Vagina (tissue), 2 donors: ENCODE measurements around the gene COBLL1. TPM values are rescaled to one million over a fixed set of nuclear protein-coding genes. Genes with fewer than 3 reads are reported as not detected.

Experiments
- DNase-seq, 2 donors: peaks; one replicate each; pipeline ENCODE4 v3.0.0-alpha.2; 2017; ENCODE audit errors: extremely low spot score in 2 of 2
- H3K27ac ChIP-seq: fragments of 200-600 bp; sonication (generic); one replicate; pipeline ENCODE4 v1.5.1; 2019
- H3K27me3 ChIP-seq: fragments of 200-600 bp; sonication (generic); one replicate; pipeline ENCODE4 v1.5.1; 2019
- H3K36me3 ChIP-seq, 2 donors: fragments of 200-600 bp; sonication (generic); one replicate each; pipeline ENCODE4 v1.5.1; 2017 to 2019
- H3K4me1 ChIP-seq: fragments of 200-600 bp; sonication (generic); one replicate; pipeline ENCODE4 v1.5.1; 2019
- H3K4me3 ChIP-seq, 2 donors: fragments of 200-600 bp; sonication (generic); 1 replicate in 1 of 2; 2 replicates in 1 of 2; pipeline ENCODE4 v1.5.1; 2016 to 2019
- H3K9me3 ChIP-seq: fragments of 200-600 bp; sonication (generic); one replicate; pipeline ENCODE4 v1.5.1; 2019
- POLR2A ChIP-seq, 2 donors: fragments of 450-650 bp; IDR thresholded peaks; one replicate each; pipeline ENCODE4 v1.6.1; 2017; ENCODE audit warnings: antibody characterized with exemption in 2 of 2, mild to moderate bottlenecking in 2 of 2, moderate library complexity in 2 of 2
- POLR2AphosphoS5 ChIP-seq, 2 donors: sonication (generic); formaldehyde crosslinking; IDR thresholded peaks; one replicate each; pipeline ENCODE4 v1.9.0; 2017; ENCODE audit warnings: antibody characterized with exemption in 2 of 2, mild to moderate bottlenecking in 2 of 2, low read depth in 1 of 2; ENCODE audit not compliant: insufficient read depth in 1 of 2
- intact Hi-C: fragments of 100-400 bp; cut with DNase I; formaldehyde crosslinking; loops from one replicate; pipeline ENCODE4 v1.15.1; 2023
- total RNA-seq: library from RNA; depleted of rRNA; stranded (reverse); fragments of >200 nt; gene quantifications from one replicate; pipeline ENCODE4 v1.2.3, GENCODE V29; 2016
- TF ChIP-seq, protein P1 (sequence below), 3 experiments: fragments of 450-650 bp in 2 of 3; fragments of 200-600 bp in 1 of 3; sonication (generic) in 1 of 3; IDR thresholded peaks; one replicate each; pipeline ENCODE4 v1.5.1; 2017 to 2019; ENCODE audit warnings: antibody characterized with exemption in 3 of 3, mild to moderate bottlenecking in 2 of 3, moderate library complexity in 2 of 3

Gene COBLL1
- total RNA-seq, 1 donor from 2014 or later, result 79.6 TPM

DNA sequence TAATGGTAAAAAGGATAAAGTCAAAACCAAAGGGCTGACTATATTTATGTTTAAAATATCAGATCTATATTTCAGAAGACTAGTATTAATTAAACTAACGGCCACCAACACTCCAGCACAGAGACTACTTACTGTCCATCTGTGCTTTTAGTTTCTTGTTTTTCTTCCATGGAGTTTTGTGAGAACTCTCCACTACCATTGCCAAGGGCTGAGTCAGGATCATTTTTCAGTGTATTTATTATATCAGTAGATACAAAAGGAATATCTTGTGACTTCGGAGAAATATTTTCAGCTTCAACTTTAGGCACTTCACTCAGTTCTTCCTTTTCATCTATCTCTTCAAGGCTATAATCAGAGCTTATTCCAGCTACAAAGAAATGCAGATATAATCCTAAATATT, 141.2 kb downstream of the COBLL1 start:
- H3K27ac ChIP-seq, result no peak overlapping the region
- H3K27me3 ChIP-seq, result no peaks in the 10 kb centered on the region
- TF ChIP-seq, protein P1, sequence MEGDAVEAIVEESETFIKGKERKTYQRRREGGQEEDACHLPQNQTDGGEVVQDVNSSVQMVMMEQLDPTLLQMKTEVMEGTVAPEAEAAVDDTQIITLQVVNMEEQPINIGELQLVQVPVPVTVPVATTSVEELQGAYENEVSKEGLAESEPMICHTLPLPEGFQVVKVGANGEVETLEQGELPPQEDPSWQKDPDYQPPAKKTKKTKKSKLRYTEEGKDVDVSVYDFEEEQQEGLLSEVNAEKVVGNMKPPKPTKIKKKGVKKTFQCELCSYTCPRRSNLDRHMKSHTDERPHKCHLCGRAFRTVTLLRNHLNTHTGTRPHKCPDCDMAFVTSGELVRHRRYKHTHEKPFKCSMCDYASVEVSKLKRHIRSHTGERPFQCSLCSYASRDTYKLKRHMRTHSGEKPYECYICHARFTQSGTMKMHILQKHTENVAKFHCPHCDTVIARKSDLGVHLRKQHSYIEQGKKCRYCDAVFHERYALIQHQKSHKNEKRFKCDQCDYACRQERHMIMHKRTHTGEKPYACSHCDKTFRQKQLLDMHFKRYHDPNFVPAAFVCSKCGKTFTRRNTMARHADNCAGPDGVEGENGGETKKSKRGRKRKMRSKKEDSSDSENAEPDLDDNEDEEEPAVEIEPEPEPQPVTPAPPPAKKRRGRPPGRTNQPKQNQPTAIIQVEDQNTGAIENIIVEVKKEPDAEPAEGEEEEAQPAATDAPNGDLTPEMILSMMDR (IDR thresholded peaks at IDR 0.05), result no peak
- TF ChIP-seq POLR2AphosphoS5 (IDR thresholded peaks at IDR 0.05; ENCODE audit: insufficient read depth in 1 of 2, low read depth in 1 of 2) (no peak), POLR2A (IDR thresholded peaks at IDR 0.05) (no peak)
- intact Hi-C loops, result no loop called here
- H3K9me3 ChIP-seq, result no peaks in the 10 kb centered on the region
- DNase-seq, result no peak
- H3K4me1 ChIP-seq, result no peaks in the 10 kb centered on the region
- H3K36me3 ChIP-seq, result peaks cover 0 to 23% of the 10 kb centered on the region in 2 donors
- H3K4me3 ChIP-seq, result no peak overlapping the region

DNA sequence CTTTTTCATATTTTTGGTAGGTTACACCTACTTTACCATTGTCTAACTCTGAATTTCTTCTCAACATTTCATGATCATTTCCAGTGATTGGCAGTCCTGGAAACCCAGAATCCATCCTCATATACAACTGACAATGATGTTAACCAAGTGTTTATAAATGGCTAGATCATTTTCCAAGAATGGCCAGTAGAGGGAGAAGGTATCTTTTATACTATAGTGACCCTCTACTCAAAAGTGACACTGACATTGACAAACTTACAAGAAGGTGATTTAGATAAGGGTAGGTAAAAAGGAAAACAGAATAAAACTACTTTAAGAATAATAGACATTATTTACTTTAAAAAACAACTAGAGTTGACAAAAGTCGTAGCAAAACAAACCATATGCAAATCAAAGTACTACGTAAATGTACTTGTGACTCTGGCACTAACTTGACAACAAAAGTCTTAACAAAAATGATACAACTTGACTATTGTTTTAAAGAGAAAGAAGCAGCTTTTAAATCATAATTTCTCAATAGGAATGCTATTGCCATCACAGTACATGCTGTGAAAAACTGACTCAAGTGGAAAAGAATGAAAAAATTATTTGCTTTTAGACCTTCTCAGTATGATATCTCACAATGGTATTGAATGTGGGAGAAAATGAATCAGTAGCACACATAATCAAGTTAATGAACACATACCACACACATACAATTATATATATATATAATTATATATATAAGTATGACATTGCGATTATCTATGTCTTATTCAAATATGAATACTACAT, 143.7 kb downstream of the COBLL1 start:
- Histone ChIP-seq H3K27ac (no peak overlapping the region), H3K4me3 (no peak overlapping the region), H3K4me1 (no peaks in the 10 kb centered on the region), H3K36me3 (peaks cover 0 to 28% of the 10 kb centered on the region in 2 donors), H3K9me3 (no peaks in the 10 kb centered on the region), H3K27me3 (no peaks in the 10 kb centered on the region)
- TF ChIP-seq, protein P1 (IDR thresholded peaks at IDR 0.05), result peak in 1 of 3 experiments; percentile 8
- TF ChIP-seq POLR2AphosphoS5 (IDR thresholded peaks at IDR 0.05; ENCODE audit: insufficient read depth in 1 of 2, low read depth in 1 of 2) (no peak), POLR2A (IDR thresholded peaks at IDR 0.05) (no peak)
- no peak for DNase-seq
- intact Hi-C loops, result no loop called here

DNA sequence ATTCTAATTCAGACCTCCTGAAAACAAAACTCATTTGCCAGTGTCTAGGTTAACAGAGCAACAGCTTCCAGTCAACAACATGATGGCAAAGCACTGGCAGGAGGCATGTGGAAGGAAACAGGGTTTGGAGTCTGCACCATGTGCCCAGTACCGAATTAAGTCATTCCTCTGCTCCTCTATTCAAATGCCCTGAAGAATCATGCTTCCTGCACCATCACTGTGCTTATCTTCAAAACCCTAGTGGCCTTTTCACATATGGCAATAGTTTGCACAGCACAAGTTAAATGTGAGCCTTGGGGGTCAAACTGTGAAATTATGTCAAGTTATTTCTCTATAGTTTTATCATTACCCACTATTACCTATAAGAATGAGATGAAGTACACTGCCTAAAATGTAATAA, 145.0 kb downstream of the COBLL1 start:
- no peak overlapping the region for H3K4me3 ChIP-seq
- intact Hi-C loops, result no loop called here
- no peak for TF ChIP-seq POLR2AphosphoS5 (IDR thresholded peaks at IDR 0.05; ENCODE audit: insufficient read depth in 1 of 2, low read depth in 1 of 2)
- TF ChIP-seq, protein P1 (IDR thresholded peaks at IDR 0.05), result no peak
- TF ChIP-seq POLR2A (IDR thresholded peaks at IDR 0.05), result no peak

DNA sequence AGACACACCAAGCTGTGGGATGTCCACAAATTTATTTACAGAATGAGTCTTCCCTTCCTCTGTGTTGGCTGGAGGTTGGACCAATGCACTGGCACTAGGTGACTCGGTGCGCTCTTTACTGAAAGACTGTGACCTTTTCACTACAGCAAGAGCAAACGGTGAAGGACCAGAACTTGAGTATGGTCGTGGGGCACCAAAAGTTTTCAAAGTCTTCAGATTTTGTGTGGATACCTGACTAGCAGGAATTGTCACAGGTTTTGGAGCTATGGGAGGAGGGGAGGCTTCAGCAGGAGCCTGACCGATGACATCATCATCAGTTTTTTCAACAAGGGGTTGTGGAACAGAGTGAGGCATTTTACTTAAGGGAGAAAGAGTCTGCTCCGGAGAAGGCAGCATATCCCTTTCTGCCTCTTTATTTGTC, 147.3 kb downstream of the COBLL1 start:
- intact Hi-C loops, result no loop called here
- Histone ChIP-seq H3K27ac (no peak overlapping the region), H3K27me3 (no peaks in the 10 kb centered on the region), H3K4me1 (no peaks in the 10 kb centered on the region), H3K36me3 (peaks cover 0 to 28% of the 10 kb centered on the region in 2 donors), H3K9me3 (no peaks in the 10 kb centered on the region), H3K4me3 (no peak overlapping the region)
- TF ChIP-seq, protein P1 (IDR thresholded peaks at IDR 0.05), result no peak
- TF ChIP-seq POLR2A (IDR thresholded peaks at IDR 0.05) (no peak), POLR2AphosphoS5 (IDR thresholded peaks at IDR 0.05; ENCODE audit: insufficient read depth in 1 of 2, low read depth in 1 of 2) (no peak)
- no peak for DNase-seq

More for the DNA sequence above, 145.0 kb downstream of the COBLL1 start:
- Histone ChIP-seq H3K27me3 (no peaks in the 10 kb centered on the region), H3K4me1 (no peaks in the 10 kb centered on the region), H3K27ac (no peak overlapping the region), H3K9me3 (no peaks in the 10 kb centered on the region), H3K36me3 (peaks cover 0 to 34% of the 10 kb centered on the region in 2 donors)
- DNase-seq, result no peak

DNA sequence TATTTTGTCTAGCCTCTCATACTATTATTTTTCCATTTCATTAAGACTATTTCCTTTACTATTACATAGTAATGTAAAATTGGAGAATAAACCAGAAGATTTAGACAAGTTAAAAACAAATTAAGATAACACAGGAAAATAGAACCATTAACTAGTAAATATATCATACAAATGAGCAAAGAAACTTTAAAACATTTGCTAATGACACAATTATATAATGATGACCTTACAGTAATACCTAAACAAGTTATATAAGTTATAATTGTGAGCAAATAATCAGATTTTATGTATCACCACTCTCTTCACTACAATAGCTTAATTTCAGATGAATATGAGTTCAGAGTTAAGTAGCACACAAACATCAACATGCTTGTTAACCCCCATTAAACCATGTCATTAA, 147.8 kb downstream of the COBLL1 start:
- intact Hi-C loops, result no loop called here
- Histone ChIP-seq H3K27me3 (no peaks in the 10 kb centered on the region), H3K4me1 (no peaks in the 10 kb centered on the region), H3K4me3 (no peak overlapping the region), H3K9me3 (no peaks in the 10 kb centered on the region), H3K36me3 (peaks cover 0 to 24% of the 10 kb centered on the region in 2 donors), H3K27ac (no peak overlapping the region)
- no peak for DNase-seq
- TF ChIP-seq, protein P1 (IDR thresholded peaks at IDR 0.05), result no peak
- TF ChIP-seq POLR2AphosphoS5 (IDR thresholded peaks at IDR 0.05; ENCODE audit: insufficient read depth in 1 of 2, low read depth in 1 of 2), result no peak
- no peak for TF ChIP-seq POLR2A (IDR thresholded peaks at IDR 0.05)
